AG04450 (cell line): Measurements from ENCODE around the gene CCDC34. TPM values are rescaled to one million over a fixed set of nuclear protein-coding genes. Genes with fewer than 3 reads are reported as not detected.

ENCODE experiments used
- CTCF ChIA-PET: fragments of 300-600, 350-600 bp; formaldehyde crosslinking; extraction: SDS; loops from one replicate; lab custom pipeline; 2022; ENCODE audit warnings: antibody characterized with exemption, inconsistent platforms; lab: Charles Lee
- POLR2A ChIA-PET: fragments of 350-600 bp; formaldehyde crosslinking; extraction: SDS; loops from one replicate; lab custom pipeline; 2021; ENCODE audit warnings: antibody characterized with exemption, inconsistent platforms; lab: Yijun Ruan, JAX
- DNase-seq: peaks from one replicate; pipeline ENCODE4 v3.0.0-alpha.2; 2011; ENCODE audit warnings: low read depth, low spot score
- H3K27ac ChIP-seq: one replicate; pipeline ENCODE4 v1.5.1; 2012; ENCODE audit warnings: low read depth, low read length, control low read depth
- H3K27me3 ChIP-seq: one replicate; pipeline ENCODE4 v1.6.0; 2012; ENCODE audit warnings: low read length; ENCODE audit not compliant: control insufficient read depth, insufficient read depth
- H3K4me3 ChIP-seq: 2 replicates; pipeline ENCODE4 v1.5.1; 2011; ENCODE audit warnings: mild to moderate bottlenecking, low read depth, low read length, control low read depth
- H3K9me3 ChIP-seq: 2 replicates; pipeline ENCODE4 v1.5.1; 2012; ENCODE audit warnings: low read length; ENCODE audit not compliant: control insufficient read depth, insufficient read depth
- polyA plus RNA-seq: library from polyadenylated mRNA; depleted of rRNA; stranded (reverse); fragments of >200 nt; gene quantifications from 2 replicates; pipeline ENCODE4 v1.2.3, GENCODE V29; 2011
- TF ChIP-seq, protein P1 (sequence below): IDR thresholded peaks from 2 replicates; pipeline ENCODE4 v1.5.1; 2011; ENCODE audit warnings: low read depth, low read length, control low read depth, inconsistent platforms

Gene CCDC34
- polyA plus RNA-seq, 1 experiment: 3.9 TPM

DNA sequence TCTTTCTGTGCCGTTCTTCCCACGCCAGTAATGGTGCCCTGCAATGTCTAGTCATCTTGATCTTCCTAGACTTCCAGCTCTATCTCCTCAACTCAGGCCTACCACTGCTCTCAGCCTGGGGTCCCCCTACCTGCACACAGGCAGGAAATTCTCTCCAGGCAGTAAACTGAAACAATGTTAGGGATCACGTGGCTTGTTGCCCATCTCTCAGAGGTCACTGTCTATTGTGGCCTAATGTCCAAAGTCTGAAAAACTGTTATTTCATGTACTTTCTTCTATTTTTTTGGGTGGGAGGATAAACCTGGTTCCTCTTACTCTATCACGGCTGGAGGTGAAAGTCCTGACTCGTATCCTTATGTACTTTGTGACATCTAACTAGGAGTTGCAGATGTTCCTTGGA, 59.1 kb downstream of the CCDC34 start:
- Histone ChIP-seq H3K4me3 (no peak overlapping the region), H3K27ac (no peak overlapping the region), H3K9me3 (peaks cover 14% of the 10 kb centered on the region), H3K27me3 (no peaks in the 10 kb centered on the region)
- ChIA-PET CTCF (no interaction called here), POLR2A (no interaction called here)
- TF ChIP-seq, protein P1, sequence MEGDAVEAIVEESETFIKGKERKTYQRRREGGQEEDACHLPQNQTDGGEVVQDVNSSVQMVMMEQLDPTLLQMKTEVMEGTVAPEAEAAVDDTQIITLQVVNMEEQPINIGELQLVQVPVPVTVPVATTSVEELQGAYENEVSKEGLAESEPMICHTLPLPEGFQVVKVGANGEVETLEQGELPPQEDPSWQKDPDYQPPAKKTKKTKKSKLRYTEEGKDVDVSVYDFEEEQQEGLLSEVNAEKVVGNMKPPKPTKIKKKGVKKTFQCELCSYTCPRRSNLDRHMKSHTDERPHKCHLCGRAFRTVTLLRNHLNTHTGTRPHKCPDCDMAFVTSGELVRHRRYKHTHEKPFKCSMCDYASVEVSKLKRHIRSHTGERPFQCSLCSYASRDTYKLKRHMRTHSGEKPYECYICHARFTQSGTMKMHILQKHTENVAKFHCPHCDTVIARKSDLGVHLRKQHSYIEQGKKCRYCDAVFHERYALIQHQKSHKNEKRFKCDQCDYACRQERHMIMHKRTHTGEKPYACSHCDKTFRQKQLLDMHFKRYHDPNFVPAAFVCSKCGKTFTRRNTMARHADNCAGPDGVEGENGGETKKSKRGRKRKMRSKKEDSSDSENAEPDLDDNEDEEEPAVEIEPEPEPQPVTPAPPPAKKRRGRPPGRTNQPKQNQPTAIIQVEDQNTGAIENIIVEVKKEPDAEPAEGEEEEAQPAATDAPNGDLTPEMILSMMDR: no peak
- DNase-seq: no peak

DNA sequence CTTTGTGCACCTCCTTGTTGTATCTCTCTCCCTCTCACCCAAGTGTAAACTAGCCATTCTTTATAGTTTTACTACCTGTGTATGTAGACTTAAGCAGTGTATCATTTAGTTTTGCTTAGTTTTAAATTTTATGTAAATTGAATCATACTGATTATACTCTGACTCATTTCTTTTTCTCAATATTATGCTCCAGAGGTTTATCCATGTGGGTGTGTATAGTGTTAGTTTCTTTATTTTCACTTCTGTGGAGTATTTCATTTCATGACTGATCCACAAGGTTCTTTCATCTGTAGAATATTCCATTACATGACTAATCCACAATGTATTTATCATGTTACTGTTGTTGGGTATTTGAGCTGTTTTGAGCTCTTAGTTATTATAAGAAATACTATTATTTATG, 62.0 kb downstream of the CCDC34 start:
- no peak for DNase-seq
- Histone ChIP-seq H3K4me3 (no peak overlapping the region), H3K27me3 (no peaks in the 10 kb centered on the region), H3K27ac (no peak overlapping the region), H3K9me3 (peaks cover 14% of the 10 kb centered on the region)
- TF ChIP-seq, protein P1: no peak
- ChIA-PET POLR2A (no interaction called here), CTCF (interaction anchor here (0.7 kb wide), 1 partner anchor 13 kb away, joined by 3 read pairs; no protein-coding TSS in a partner anchor)

DNA sequence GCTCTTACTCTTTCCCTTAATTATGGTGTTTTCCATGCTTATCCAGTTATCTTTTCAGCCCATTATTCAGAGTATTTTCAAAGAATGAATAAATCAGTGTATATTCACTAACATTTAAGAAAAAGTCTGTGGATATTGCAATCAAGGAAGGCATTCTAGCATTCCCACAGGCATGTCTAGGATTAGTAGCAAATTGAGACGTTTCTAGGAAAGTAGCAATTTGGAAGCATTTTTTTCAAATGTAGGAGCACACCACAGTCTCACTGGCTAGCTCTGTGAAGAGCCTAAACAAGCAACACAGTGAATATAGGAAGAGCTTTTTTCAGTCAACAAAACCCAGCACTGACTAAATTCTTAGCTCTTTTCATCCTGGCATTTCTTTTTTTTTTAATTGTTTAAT, 65.4 kb downstream of the CCDC34 start:
- H3K9me3 ChIP-seq: no peaks in the 10 kb centered on the region
- no peaks in the 10 kb centered on the region for H3K27me3 ChIP-seq
- DNase-seq: no peak
- CTCF ChIA-PET: interaction anchor here (0.9 to 6.8 kb wide), 13 partner anchors 10 to 202 kb away, joined by 3 to 138 read pairs (median 11); no protein-coding TSS in a partner anchor
- no peak overlapping the region for H3K4me3 ChIP-seq
- TF ChIP-seq, protein P1: no peak
- H3K27ac ChIP-seq: no peak overlapping the region
- POLR2A ChIA-PET: interaction anchor here (0.6 kb wide), 1 partner anchor 98 kb away, joined by 3 read pairs; no protein-coding TSS in a partner anchor

DNA sequence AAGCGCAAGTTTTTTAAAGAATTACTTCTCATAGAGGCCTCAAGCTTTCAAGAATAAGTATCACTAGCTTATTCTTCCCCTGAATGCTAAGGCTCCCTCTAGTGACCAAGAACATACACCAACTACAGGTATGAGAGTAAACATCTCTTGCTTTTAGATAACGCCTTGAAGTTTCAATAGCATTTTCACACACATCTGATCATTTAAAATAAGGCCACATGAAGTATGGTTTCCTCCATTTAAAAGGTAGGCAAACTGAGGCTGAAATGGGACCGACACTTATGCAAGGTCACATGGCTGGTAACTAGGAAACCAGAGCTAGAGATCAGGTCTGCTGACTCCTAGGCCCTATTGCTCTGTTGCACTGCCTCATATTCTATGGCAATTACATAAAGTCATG, 66.5 kb downstream of the CCDC34 start:
- TF ChIP-seq, protein P1: peak; percentile 87
- no peak for DNase-seq
- H3K27ac ChIP-seq: no peak overlapping the region
- ChIA-PET POLR2A (interaction anchor here (1.0 to 1.1 kb wide), 2 partner anchors 14 to 176 kb away, joined by 3 to 4 read pairs; partner anchors contain the start of gene LGR4), CTCF (interaction anchor here (0.6 to 6.8 kb wide), 66 partner anchors 11 to 388 kb away, joined by 3 to 138 read pairs (median 4); partner anchors contain the start of gene LGR4)
- no peaks in the 10 kb centered on the region for H3K27me3 ChIP-seq
- H3K9me3 ChIP-seq: no peaks in the 10 kb centered on the region
- no peak overlapping the region for H3K4me3 ChIP-seq

DNA sequence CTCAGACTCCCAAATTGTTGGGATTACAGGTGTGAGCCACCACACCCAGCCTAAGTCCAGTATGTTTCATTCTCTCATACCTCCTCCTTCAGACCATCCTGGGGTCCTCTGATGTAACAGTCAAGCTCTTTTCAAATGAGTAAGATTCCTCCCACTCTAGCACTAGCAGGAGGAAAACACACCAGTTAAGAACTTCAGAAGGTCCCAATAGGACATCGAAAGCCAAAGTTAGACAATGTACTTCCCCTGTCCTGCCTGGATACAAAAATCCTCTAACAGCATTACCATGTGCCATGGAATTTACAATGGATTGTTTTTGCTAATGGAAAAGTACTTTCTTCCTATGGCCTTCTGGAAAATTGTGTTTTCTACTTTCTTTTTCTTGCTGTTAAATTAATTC, 67.1 kb downstream of the CCDC34 start:
- CTCF ChIA-PET: interaction anchor here (0.6 to 6.8 kb wide), 64 partner anchors 11 to 388 kb away, joined by 3 to 138 read pairs (median 5); partner anchors contain the start of gene LGR4
- H3K4me3 ChIP-seq: no peak overlapping the region
- no peak for DNase-seq
- peaks cover 5% of the 10 kb centered on the region; the same call in 1 of the 2 replicates for H3K9me3 ChIP-seq
- no peak overlapping the region for H3K27ac ChIP-seq
- TF ChIP-seq, protein P1: no peak
- POLR2A ChIA-PET: interaction anchor here (1.0 to 1.1 kb wide), 2 partner anchors 14 to 176 kb away, joined by 3 to 4 read pairs; partner anchors contain the start of gene LGR4
- peaks cover 2% of the 10 kb centered on the region for H3K27me3 ChIP-seq
